ENCODE results near the gene KRTAP6-2. TPM values are rescaled to one million over a fixed set of nuclear protein-coding genes. Genes with fewer than 3 reads are reported as not detected.

KRTAP6-2 gene
- total RNA-seq, 4 donors from 2014 or later: not detected

GRCh38 chr21:30561957-30562356 is 36.7 kb downstream of the KRTAP6-2 start:
- H3K27me3 ChIP-seq: no peaks in the 10 kb centered on the region
- no peak for TF ChIP-seq POLR2A (IDR thresholded peaks at IDR 0.05)
- TF ChIP-seq CTCF (IDR thresholded peaks at IDR 0.05): no peak
- TF ChIP-seq EP300 (IDR thresholded peaks at IDR 0.05): no peak
- no peaks in the 10 kb centered on the region for H3K9me3 ChIP-seq
- H3K4me1 ChIP-seq: no peaks in the 10 kb centered on the region
- whole genome bisulfite sequencing, 2 donors: 85 to 92% methylated on average over 2 of the region's 2 CpGs
- H3K36me3 ChIP-seq: no peaks in the 10 kb centered on the region
- no peak overlapping the region for H3K4me3 ChIP-seq
- H3K27ac ChIP-seq: no peak overlapping the region
- DNase-seq (ENCODE audit: low spot score in 2 of 2): no peak

GRCh38 chr21:30561264-30561895 is 37.3 kb downstream of the KRTAP6-2 start, which contains the start of gene KRTAP19-7:
TSS of gene KRTAP19-7 (minus strand) at chr21:30561314. CDS start at chr21:30561289, 25 bp downstream.
- H3K9me3 ChIP-seq: no peaks in the 10 kb centered on the region

GRCh38 chr21:30555095-30555494 is 43.6 kb downstream of the KRTAP6-2 start:
- WGBS, 2 donors: 82 to 85% methylated on average over 2 of the region's 2 CpGs
- Histone ChIP-seq H3K36me3 (no peaks in the 10 kb centered on the region), H3K4me3 (no peak overlapping the region), H3K27me3 (no peaks in the 10 kb centered on the region), H3K27ac (no peak overlapping the region), H3K4me1 (no peaks in the 10 kb centered on the region), H3K9me3 (no peaks in the 10 kb centered on the region)
- DNase-seq (ENCODE audit: low spot score in 2 of 2): no peak
- TF ChIP-seq CTCF (IDR thresholded peaks at IDR 0.05) (no peak), POLR2A (IDR thresholded peaks at IDR 0.05) (no peak), EP300 (IDR thresholded peaks at IDR 0.05) (no peak)

More at GRCh38 chr21:30561264-30561895, 37.3 kb downstream of the KRTAP6-2 start, which contains the start of gene KRTAP19-7:
- Histone ChIP-seq H3K27ac (no peak within 1 kb of the TSS), H3K36me3 (no peaks in the 10 kb centered on the region), H3K4me3 (no peak within 1 kb of the TSS), H3K27me3 (no peaks in the 10 kb centered on the region), H3K4me1 (no peaks in the 10 kb centered on the region)
- no peak for TF ChIP-seq POLR2A (IDR thresholded peaks at IDR 0.05)
- TF ChIP-seq CTCF (IDR thresholded peaks at IDR 0.05): no peak
- TF ChIP-seq EP300 (IDR thresholded peaks at IDR 0.05): no peak
- DNase-seq (ENCODE audit: low spot score in 2 of 2): no peak
- WGBS, 2 donors: 70 to 85% methylated on average over 2 of the region's 2 CpGs

- DNase-seq (ENCODE audit: low spot score in 2 of 2): no peak
- Histone ChIP-seq H3K4me1 (no peaks in the 10 kb centered on the region), H3K4me3 (no peak overlapping the region), H3K36me3 (no peaks in the 10 kb centered on the region), H3K27me3 (no peaks in the 10 kb centered on the region), H3K27ac (no peak overlapping the region), H3K9me3 (no peaks in the 10 kb centered on the region)
- WGBS, 2 donors: 67 to 77% methylated on average over 1 of the region's 1 CpG
- TF ChIP-seq EP300 (IDR thresholded peaks at IDR 0.05): no peak
- TF ChIP-seq POLR2A (IDR thresholded peaks at IDR 0.05): no peak
- TF ChIP-seq CTCF (IDR thresholded peaks at IDR 0.05): no peak
These were observed 45.9 kb downstream of the KRTAP6-2 start for GRCh38 chr21:30552782-30553181.

Small RNA genes within 50 kb of the gene (small RNA-seq; reads per million reads assigned to genes)
- gene KRTAP20-1: not detected
- not detected for gene KRTAP20-3
- gene KRTAP20-4: not detected
- not detected for gene KRTAP22-1
- not detected for gene KRTAP22-2

Other genes starting within 250 kb of the KRTAP6-2 start
- not detected for gene KRTAP13-2, start 226.6 kb downstream of the KRTAP6-2 start, total RNA-seq
- gene KRTAP13-1, start 202.9 kb downstream of the KRTAP6-2 start, total RNA-seq: not detected
- gene KRTAP13-3, start 173.0 kb downstream of the KRTAP6-2 start, total RNA-seq: not detected
- not detected for gene KRTAP13-4, start 168.7 kb downstream of the KRTAP6-2 start, total RNA-seq
- gene KRTAP15-1, start 158.6 kb downstream of the KRTAP6-2 start, total RNA-seq: not detected
- gene KRTAP19-1, start 118.5 kb downstream of the KRTAP6-2 start, total RNA-seq: not detected
- not detected for gene KRTAP19-2, start 111.5 kb downstream of the KRTAP6-2 start, total RNA-seq
- gene KRTAP19-3, start 106.9 kb downstream of the KRTAP6-2 start, total RNA-seq: not detected
- not detected for gene KRTAP19-4, start 101.7 kb downstream of the KRTAP6-2 start, total RNA-seq
- not detected for gene KRTAP19-5, start 96.8 kb downstream of the KRTAP6-2 start, total RNA-seq
- not detected for gene KRTAP19-6, start 57.0 kb downstream of the KRTAP6-2 start, total RNA-seq
- not detected for gene KRTAP19-7, start 37.6 kb downstream of the KRTAP6-2 start, total RNA-seq
- not detected for gene KRTAP22-2, start 8.5 kb downstream of the KRTAP6-2 start, total RNA-seq
- not detected for gene KRTAP6-3, start 6.5 kb downstream of the KRTAP6-2 start, total RNA-seq
- not detected for gene KRTAP22-1, start 2.2 kb upstream of the KRTAP6-2 start, total RNA-seq
- not detected for gene KRTAP6-1, start 15.0 kb upstream of the KRTAP6-2 start, total RNA-seq
- not detected for gene KRTAP20-1, start 17.5 kb upstream of the KRTAP6-2 start, total RNA-seq
- gene KRTAP20-4, start 21.7 kb upstream of the KRTAP6-2 start, total RNA-seq: not detected
- gene KRTAP20-2, start 36.3 kb upstream of the KRTAP6-2 start, total RNA-seq: not detected
- not detected for gene KRTAP20-3, start 44.0 kb upstream of the KRTAP6-2 start, total RNA-seq
- not detected for gene KRTAP21-3, start 119.9 kb upstream of the KRTAP6-2 start, total RNA-seq
- gene KRTAP21-2, start 148.4 kb upstream of the KRTAP6-2 start, total RNA-seq: not detected
- gene KRTAP21-1, start 156.5 kb upstream of the KRTAP6-2 start, total RNA-seq: not detected
- gene KRTAP8-1, start 214.4 kb upstream of the KRTAP6-2 start, total RNA-seq: not detected
- gene KRTAP7-1, start 230.9 kb upstream of the KRTAP6-2 start, total RNA-seq: not detected